ENCODE data around the gene SLC35B2. TPM values are rescaled to one million over a fixed set of nuclear protein-coding genes. Genes with fewer than 3 reads are reported as not detected.

The SLC35B2 gene
- total and polyA plus RNA-seq, 10 of the 15 experiments (the other 5 are each of a cell fraction or from before 2014, with no cell fraction given): 11.3 to 45.4 (median 33.8) TPM

GRCh38 chr6:44269178-44269920 is 12.0 kb upstream of the SLC35B2 start:
- Histone ChIP-seq H3K27ac (ENCODE audit: control insufficient read depth, insufficient read depth) (no peak overlapping the region), H3K36me3 (ENCODE audit: control insufficient read depth in 2 of 2, insufficient read depth in 2 of 2, low read length in 1 of 2) (no peaks in the 10 kb centered on the region), H2AFZ (ENCODE audit: control insufficient read depth, low read depth, low read length) (no peak overlapping the region), H3K9me3 (replicated peaks; ENCODE audit: control insufficient read depth, insufficient read depth, low read length) (no peaks in the 10 kb centered on the region), H3K9ac (ENCODE audit: control insufficient read depth, insufficient read depth, low read length) (no peak overlapping the region), H3K4me2 (ENCODE audit: control insufficient read depth, insufficient read depth) (no peak overlapping the region), H3K4me1 (ENCODE audit: control insufficient read depth, insufficient read depth, low read length) (peaks cover 22% of the 10 kb centered on the region), H3K27me3 (replicated peaks in 1 of 2; ENCODE audit: control insufficient read depth in 2 of 2, insufficient read depth in 2 of 2, low read length in 1 of 2) (peaks cover 4 to 15% of the 10 kb centered on the region in 2 experiments; a peak in 3 of 4 replicates), H3K4me3 (no peak overlapping the region), H4K20me1 (ENCODE audit: control insufficient read depth, insufficient read depth) (no peaks in the 10 kb centered on the region), H3K79me2 (ENCODE audit: control insufficient read depth, insufficient read depth, low read length) (peaks cover 12% of the 10 kb centered on the region)
- TF ChIP-seq, protein P1, sequence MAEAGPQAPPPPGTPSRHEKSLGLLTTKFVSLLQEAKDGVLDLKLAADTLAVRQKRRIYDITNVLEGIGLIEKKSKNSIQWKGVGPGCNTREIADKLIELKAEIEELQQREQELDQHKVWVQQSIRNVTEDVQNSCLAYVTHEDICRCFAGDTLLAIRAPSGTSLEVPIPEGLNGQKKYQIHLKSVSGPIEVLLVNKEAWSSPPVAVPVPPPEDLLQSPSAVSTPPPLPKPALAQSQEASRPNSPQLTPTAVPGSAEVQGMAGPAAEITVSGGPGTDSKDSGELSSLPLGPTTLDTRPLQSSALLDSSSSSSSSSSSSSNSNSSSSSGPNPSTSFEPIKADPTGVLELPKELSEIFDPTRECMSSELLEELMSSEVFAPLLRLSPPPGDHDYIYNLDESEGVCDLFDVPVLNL (IDR thresholded peaks at IDR 0.05; ENCODE audit: low read depth, low read length): no peak
- TF ChIP-seq SP1 (IDR thresholded peaks at IDR 0.05; ENCODE audit: low read depth, low read length): no peak
- TF ChIP-seq MYC (IDR thresholded peaks at IDR 0.05; ENCODE audit: insufficient read depth, insufficient read length, insufficient replicate concordance, low read length, severe bottlenecking): no peak
- TF ChIP-seq SMAD1 (IDR thresholded peaks at IDR 0.05; ENCODE audit: low read depth, partially characterized antibody): no peak
- no peak for TF ChIP-seq SUPT20H (IDR thresholded peaks at IDR 0.05; ENCODE audit: borderline replicate concordance, control insufficient read depth, low read depth, low read length)
- TF ChIP-seq NBN (IDR thresholded peaks at IDR 0.05): no peak
- TF ChIP-seq, protein P2, sequence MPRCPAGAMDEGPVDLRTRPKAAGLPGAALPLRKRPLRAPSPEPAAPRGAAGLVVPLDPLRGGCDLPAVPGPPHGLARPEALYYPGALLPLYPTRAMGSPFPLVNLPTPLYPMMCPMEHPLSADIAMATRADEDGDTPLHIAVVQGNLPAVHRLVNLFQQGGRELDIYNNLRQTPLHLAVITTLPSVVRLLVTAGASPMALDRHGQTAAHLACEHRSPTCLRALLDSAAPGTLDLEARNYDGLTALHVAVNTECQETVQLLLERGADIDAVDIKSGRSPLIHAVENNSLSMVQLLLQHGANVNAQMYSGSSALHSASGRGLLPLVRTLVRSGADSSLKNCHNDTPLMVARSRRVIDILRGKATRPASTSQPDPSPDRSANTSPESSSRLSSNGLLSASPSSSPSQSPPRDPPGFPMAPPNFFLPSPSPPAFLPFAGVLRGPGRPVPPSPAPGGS (IDR thresholded peaks at IDR 0.05; ENCODE audit: borderline replicate concordance, insufficient read depth, low read depth, low read length, poor library complexity, severe bottlenecking): no peak
- no peak for TF ChIP-seq NR2C1 (IDR thresholded peaks at IDR 0.05)
- in situ Hi-C loops (cut with MboI): loop anchor here (5.0 kb wide), 1 partner anchor 68 kb away; no protein-coding TSS in a partner anchor
- SMC1A ChIA-PET (ENCODE audit: uncharacterized antibody, unreplicated experiment): interaction anchor here (0.8 to 4.6 kb wide), 9 partner anchors 27 to 186 kb away, joined by 4 to 79 read pairs (median 6); partner anchors contain the start of gene AARS2
- POLR2A ChIA-PET: no interaction called here
- FAIRE-seq: peak; percentile 31
- no TSS peak for BruUV-seq (replicated peaks)
- intact Hi-C loops (cut with micrococcal nuclease; ENCODE audit: unreplicated experiment): loop anchor here (2.0 kb wide), 2 partner anchors 35 to 187 kb away; no protein-coding TSS in a partner anchor
- RAD21 ChIA-PET (ENCODE audit: unreplicated experiment): interaction anchor here (0.7 to 4.2 kb wide), 11 partner anchors 25 to 186 kb away, joined by 3 to 36 read pairs (median 5); no protein-coding TSS in a partner anchor
- 0% methylated on average over 1 of the region's 1 CpG for WGBS (ENCODE audit: insufficient coverage, insufficient replicate concordance, low lambda C conversion rate, missing lambda C conversion rate)
- ATAC-seq: no peak
- CTCF ChIA-PET: interaction anchor here (1.1 to 6.3 kb wide), 18 partner anchors 14 to 190 kb away, joined by 3 to 163 read pairs (median 10); partner anchors contain the start of genes AARS2 and SLC35B2
- DNase-seq (ENCODE audit: low read depth, low spot score): no peak

Measured in GM12878 (cell line).